Spleen (tissue), 11 donors: ENCODE measurements around the gene MSI1. TPM values are rescaled to one million over a fixed set of nuclear protein-coding genes. Genes with fewer than 3 reads are reported as not detected.

ENCODE experiments used
- DNase-seq: peaks from one replicate; pipeline ENCODE4 v3.0.0-alpha.2; 2020
- H3K27ac ChIP-seq, 8 donors: fragments of 200-600 bp; sonication (generic) in 7 of 8; 1 replicate in 4 of 8; 2 replicates in 4 of 8; pipeline versions ENCODE4 v1.5.0 to v1.8.0; 2016 to 2021; ENCODE audit warnings: inconsistent platforms in 4 of 8, mild to moderate bottlenecking in 4 of 8, moderate library complexity in 1 of 8
- H3K27me3 ChIP-seq, 7 donors: fragments of 200-600 bp; sonication (generic) in 6 of 7; replicated peaks in 1 of 7; 1 replicate in 4 of 7; 2 replicates in 3 of 7; pipeline versions ENCODE4 v1.5.0 to v1.8.0; 2016 to 2021; ENCODE audit warnings: inconsistent platforms in 3 of 7, mild to moderate bottlenecking in 1 of 7
- H3K36me3 ChIP-seq, 6 donors: fragments of 200-600 bp; sonication (generic) in 5 of 6; 1 replicate in 4 of 6; 2 replicates in 2 of 6; pipeline versions ENCODE4 v1.5.0 to v1.8.0; 2016 to 2021; ENCODE audit warnings: inconsistent platforms in 2 of 6
- H3K4me1 ChIP-seq, 6 donors: fragments of 200-600 bp; sonication (generic) in 5 of 6; 1 replicate in 3 of 6; 2 replicates in 3 of 6; pipeline versions ENCODE4 v1.5.0 to v1.8.0; 2016 to 2021; ENCODE audit warnings: inconsistent platforms in 3 of 6
- H3K4me3 ChIP-seq, 8 donors: fragments of 200-600 bp; sonication (generic) in 7 of 8; 1 replicate in 4 of 8; 2 replicates in 4 of 8; pipeline versions ENCODE4 v1.5.0 to v1.8.0; 2016 to 2021; ENCODE audit warnings: inconsistent platforms in 4 of 8, mild to moderate bottlenecking in 4 of 8, moderate library complexity in 2 of 8
- H3K9me3 ChIP-seq, 8 donors: fragments of 200-600 bp; sonication (generic) in 7 of 8; 1 replicate in 4 of 8; 2 replicates in 4 of 8; pipeline versions ENCODE4 v1.5.0 to v1.8.0; 2016 to 2021; ENCODE audit warnings: inconsistent platforms in 4 of 8
- CTCF ChIP-seq, 11 experiments: fragments of 200-600 bp in 7 of 11; fragments of 450-650 bp in 4 of 11; sonication (generic) in 4 of 11; IDR thresholded peaks in 8 of 11; conservative IDR thresholded peaks in 3 of 11; 1 replicate in 7 of 11; 2 replicates in 4 of 11; pipeline versions ENCODE4 v1.4.0 to v1.8.0; 2016 to 2021; ENCODE audit warnings: antibody characterized with exemption in 11 of 11, inconsistent platforms in 4 of 11, mild to moderate bottlenecking in 1 of 11
- POLR2A ChIP-seq, 3 donors: fragments of 450-650 bp; IDR thresholded peaks; one replicate each; pipeline ENCODE4 v1.5.1; 2017; ENCODE audit warnings: antibody characterized with exemption in 3 of 3, mild to moderate bottlenecking in 1 of 3
- POLR2AphosphoS5 ChIP-seq, 3 donors: sonication (generic); formaldehyde crosslinking; IDR thresholded peaks; one replicate each; pipeline ENCODE4 v1.5.1; 2017; ENCODE audit warnings: antibody characterized with exemption in 3 of 3
- WGBS, 5 donors: extraction: QIAGEN DNeasy Blood & Tissue Kit in 3 of 5; methylation state at CpG; one replicate each; pipeline versions ENCODE4 v1.1.5 to v1.1.7; 2013 to 2018; 5-methylcytosine and 5-hydroxymethylcytosine counted together
- intact Hi-C: fragments of 100-400 bp; cut with DNase I; formaldehyde crosslinking; loops from one replicate; pipeline ENCODE4 v1.15.0; 2023; ENCODE audit warnings: low total_unique reads
- polyA plus RNA-seq, 3 donors: library from polyadenylated mRNA; stranded (reverse); fragments of 200-250 nt; gene quantifications; one replicate each; pipeline ENCODE4 v1.2.1, GENCODE V29; 2013
- total RNA-seq, 7 donors: library from RNA; depleted of rRNA in 3 of 7; stranded (reverse); fragments of >200 nt in 3 of 7; fragmentation: NEBNext Ultra II Directional in 4 of 7; extraction: Animal tissue kit (Norgen Biotek cat#: 25700) in 4 of 7; gene quantifications; one replicate each; pipeline versions ENCODE4 v1.1.0 to v1.2.1, GENCODE V29; 2016 to 2021
- donor health status: healthy with polysubstance abuse.
- donor health status: DM: no; HTN: no; CAD: no; lungs with moderate emphysema.
- donor health status: DM: no; HTN: no; CAD: no.
- donor health status: Bipolar disorder and iron deficiency.
- donor health status: healthy.
- donor health status: DM: no; HTN: no; CAD: no.
- donor health status: DM: yes; HTN: yes; CAD: no.

Gene MSI1
- total and polyA plus RNA-seq, 10 donors: 0.02 to 0.35 (median 0.03) TPM; not detected in 7

GRCh38 chr12:120361506-120362208, 7.3 kb downstream of the MSI1 start:
- WGBS, 5 donors: 9 to 47% (median 11%) methylated on average over 6 to 56 of the region's 56 CpGs
- intact Hi-C loops: no loop called here

GRCh38 chr12:120359128-120359527, 9.8 kb downstream of the MSI1 start:
- H3K27me3 ChIP-seq: peaks cover 0 to 78% (median 19%) of the 10 kb centered on the region in 7 donors
- no peak overlapping the region for H3K4me3 ChIP-seq
- H3K4me1 ChIP-seq: peaks cover 0 to 13% (median 8%) of the 10 kb centered on the region in 6 donors
- no peak for DNase-seq
- H3K27ac ChIP-seq: no peak overlapping the region
- no peaks in the 10 kb centered on the region for H3K36me3 ChIP-seq
- no peaks in the 10 kb centered on the region for H3K9me3 ChIP-seq
- no peak for TF ChIP-seq POLR2AphosphoS5 (IDR thresholded peaks at IDR 0.05)
- TF ChIP-seq CTCF (IDR thresholded peaks at IDR 0.05 in 8 of 11, conservative IDR thresholded peaks at IDR 0.05 in 3 of 11): no peak
- TF ChIP-seq POLR2A (IDR thresholded peaks at IDR 0.05): no peak
- WGBS, 5 donors: 86 to 100% (median 93%) methylated on average over 1 of the region's 1 CpG
- intact Hi-C loops: no loop called here

More at GRCh38 chr12:120361506-120362208, 7.3 kb downstream of the MSI1 start:
- no peak for TF ChIP-seq CTCF (IDR thresholded peaks at IDR 0.05 in 8 of 11, conservative IDR thresholded peaks at IDR 0.05 in 3 of 11)
- no peak for TF ChIP-seq POLR2A (IDR thresholded peaks at IDR 0.05)
- no peak for TF ChIP-seq POLR2AphosphoS5 (IDR thresholded peaks at IDR 0.05)
- Histone ChIP-seq H3K4me1 (peaks cover 0 to 11% (median 8%) of the 10 kb centered on the region in 6 donors), H3K4me3 (peak overlapping the region in 6 of 8 donors; percentile 2 to 54 (median 19)), H3K9me3 (no peaks in the 10 kb centered on the region), H3K36me3 (no peaks in the 10 kb centered on the region), H3K27me3 (peaks cover 0 to 95% (median 20%) of the 10 kb centered on the region in 7 donors), H3K27ac (no peak overlapping the region)
- no peak for DNase-seq

GRCh38 chr12:120358412-120359100, 10.4 kb downstream of the MSI1 start:
- no peak for TF ChIP-seq POLR2A (IDR thresholded peaks at IDR 0.05)
- TF ChIP-seq CTCF (IDR thresholded peaks at IDR 0.05 in 8 of 11, conservative IDR thresholded peaks at IDR 0.05 in 3 of 11): no peak
- TF ChIP-seq POLR2AphosphoS5 (IDR thresholded peaks at IDR 0.05): no peak
- H3K27ac ChIP-seq: no peak overlapping the region
- intact Hi-C loops: no loop called here
- H3K36me3 ChIP-seq: no peaks in the 10 kb centered on the region
- H3K4me3 ChIP-seq: no peak overlapping the region
- peaks cover 0 to 13% (median 8%) of the 10 kb centered on the region in 6 donors for H3K4me1 ChIP-seq
- no peaks in the 10 kb centered on the region for H3K9me3 ChIP-seq
- no peak for DNase-seq
- H3K27me3 ChIP-seq: peaks cover 0 to 77% (median 19%) of the 10 kb centered on the region in 7 donors
- WGBS, 5 donors: 51 to 63% (median 59%) methylated on average over 11 to 19 of the region's 19 CpGs

- 72 to 85% (median 79%) methylated on average over 5 of the region's 5 CpGs for WGBS, 5 donors
- peaks cover 0 to 72% (median 17%) of the 10 kb centered on the region in 7 donors for H3K27me3 ChIP-seq
- TF ChIP-seq POLR2A (IDR thresholded peaks at IDR 0.05): no peak
- TF ChIP-seq CTCF (IDR thresholded peaks at IDR 0.05 in 8 of 11, conservative IDR thresholded peaks at IDR 0.05 in 3 of 11): no peak
- no peak for TF ChIP-seq POLR2AphosphoS5 (IDR thresholded peaks at IDR 0.05)
- H3K27ac ChIP-seq: no peak overlapping the region
- no peaks in the 10 kb centered on the region for H3K36me3 ChIP-seq
- intact Hi-C loops: loop anchor here (2.0 kb wide), 1 partner anchor 74 kb away; no protein-coding TSS in a partner anchor
- DNase-seq: no peak
- H3K9me3 ChIP-seq: no peaks in the 10 kb centered on the region
- H3K4me3 ChIP-seq: no peak overlapping the region
- peaks cover 0 to 13% (median 8%) of the 10 kb centered on the region in 6 donors for H3K4me1 ChIP-seq
Observed at GRCh38 chr12:120357104-120357503, 11.9 kb downstream of the MSI1 start.
